ENCODE results near the gene SLC12A5.
"Not testable (repeated sequence)": the region's sequence is repeated elsewhere in the genome, so short reads cannot be mapped to it uniquely, and the experiment has no call there.

SLC12A5 gene

DNA sequence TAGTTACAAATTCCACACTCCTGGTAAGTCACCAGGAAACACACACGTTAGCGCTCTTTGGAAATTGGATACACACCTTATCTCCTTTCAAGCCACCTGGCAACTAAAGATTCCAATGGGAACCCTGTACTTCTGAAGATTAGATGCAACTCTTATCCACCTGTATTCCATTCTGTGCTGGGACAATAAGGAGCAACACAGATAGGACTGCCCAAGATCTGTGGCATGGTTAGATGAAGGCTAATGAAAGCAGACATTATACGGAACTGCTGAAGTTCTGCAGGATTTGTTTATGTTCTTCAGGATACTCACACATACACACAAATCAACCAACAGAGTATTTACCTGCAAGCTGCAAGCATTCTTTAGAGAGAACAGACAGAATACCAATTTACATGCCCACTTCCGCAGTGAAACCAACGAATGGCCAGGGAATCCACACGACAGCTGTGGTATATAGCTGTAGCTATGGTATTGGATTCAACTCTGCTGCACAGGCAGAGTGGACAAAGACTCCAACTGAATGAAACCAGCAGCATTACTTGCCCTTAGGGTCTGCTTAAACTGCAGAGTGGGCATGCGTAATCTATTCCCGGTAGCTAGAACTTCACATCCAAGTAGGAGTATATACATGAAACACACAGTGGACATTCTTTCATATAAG lies 48.8 kb downstream of the SLC12A5 start:
- no peak for DNase-seq (ENCODE audit: low read depth)

DNA sequence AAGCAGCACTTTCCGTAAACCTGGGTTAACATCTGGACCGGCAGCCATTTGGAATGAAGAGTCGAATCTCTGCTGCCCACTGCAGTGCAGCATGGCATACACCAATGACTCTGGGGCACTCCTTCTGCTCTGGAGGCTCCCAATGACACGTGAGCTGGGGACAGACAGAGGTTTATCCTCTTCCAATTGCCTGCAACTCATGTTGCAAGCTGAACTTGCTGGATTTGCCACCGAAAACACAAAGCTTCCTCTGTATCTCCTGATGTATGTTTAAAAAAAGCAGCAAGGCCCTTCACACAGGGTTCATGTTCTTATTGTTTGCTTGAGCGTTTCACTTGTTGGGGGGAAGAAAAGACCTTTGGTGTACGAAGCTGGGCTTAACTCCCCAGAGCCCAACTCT lies 49.9 kb downstream of the SLC12A5 start:
- no peak for DNase-seq (ENCODE audit: low read depth)

DNA sequence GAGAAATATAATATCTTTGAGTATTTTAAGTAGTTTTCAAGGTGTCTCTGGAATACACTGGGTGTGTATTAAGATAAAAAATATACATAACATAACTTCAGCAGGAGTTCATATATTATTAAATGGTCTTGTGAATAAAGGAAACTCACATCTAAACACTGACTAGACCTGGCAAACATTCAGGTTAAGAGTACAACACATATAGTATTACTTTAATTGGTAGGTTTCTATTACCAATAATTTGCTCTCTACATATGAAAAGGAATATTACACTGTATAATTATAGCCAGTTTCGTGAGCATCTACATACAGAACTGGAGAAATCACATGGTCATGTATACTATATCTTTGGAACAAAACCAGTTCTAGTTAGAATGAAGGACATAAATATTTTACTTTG lies 52.1 kb downstream of the SLC12A5 start:
- no peak for DNase-seq (ENCODE audit: low read depth)

GRCh38 chr20:46083101-46083500 lies 54.1 kb downstream of the SLC12A5 start:
- no peak for DNase-seq (ENCODE audit: low read depth)

DNA sequence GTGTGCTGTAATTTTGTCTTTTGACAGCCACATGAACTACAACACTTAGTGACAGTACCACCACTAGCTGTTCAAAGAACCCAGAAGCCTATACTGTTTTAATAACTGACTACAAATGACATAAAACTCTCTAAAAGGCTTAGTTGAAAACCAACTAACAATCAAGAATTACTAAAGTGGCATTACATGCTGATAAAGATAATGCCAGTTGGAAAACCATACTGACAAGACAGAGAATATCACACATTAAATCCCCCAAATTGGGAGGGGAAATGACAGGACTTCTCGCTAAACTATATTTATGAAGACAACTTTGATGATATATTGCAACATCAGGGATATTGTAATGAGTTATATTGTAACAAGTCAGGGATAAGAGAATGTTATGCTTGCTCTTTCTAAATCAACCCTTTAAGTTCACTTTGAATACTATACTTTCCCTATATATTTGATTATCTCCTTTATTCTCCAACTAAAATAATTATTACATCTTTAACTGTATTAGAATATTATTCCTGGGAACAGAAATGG lies 54.6 kb downstream of the SLC12A5 start:
- no peak for DNase-seq (ENCODE audit: low read depth)

DNA sequence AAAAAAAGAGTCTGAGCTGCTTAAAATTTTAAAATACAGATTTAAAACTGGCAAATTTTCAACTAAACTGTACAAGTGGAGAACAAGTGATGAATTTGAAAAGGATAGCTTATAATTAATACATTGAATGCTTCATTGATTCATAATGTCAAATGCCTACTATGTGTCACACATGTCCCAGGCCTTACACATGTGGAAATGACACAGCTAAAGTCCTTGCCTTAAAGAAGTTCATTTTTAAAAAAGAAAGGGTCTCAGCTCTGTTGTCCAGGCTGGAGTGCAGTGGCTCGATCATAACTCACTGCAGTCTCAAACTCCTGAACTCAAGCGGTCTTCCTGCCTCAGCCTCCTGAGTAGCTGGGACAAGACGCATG lies 55.8 kb downstream of the SLC12A5 start:
- no peak for DNase-seq (ENCODE audit: low read depth)

GRCh38 chr20:46085179-46085851 lies 56.3 kb downstream of the SLC12A5 start:
- no peak for DNase-seq (ENCODE audit: low read depth)

GRCh38 chr20:46087161-46087560 lies 58.1 kb downstream of the SLC12A5 start:
- no peak for DNase-seq (ENCODE audit: low read depth)

GRCh38 chr20:46088409-46089166 lies 59.6 kb downstream of the SLC12A5 start:
- no peak for DNase-seq (ENCODE audit: low read depth)

DNA sequence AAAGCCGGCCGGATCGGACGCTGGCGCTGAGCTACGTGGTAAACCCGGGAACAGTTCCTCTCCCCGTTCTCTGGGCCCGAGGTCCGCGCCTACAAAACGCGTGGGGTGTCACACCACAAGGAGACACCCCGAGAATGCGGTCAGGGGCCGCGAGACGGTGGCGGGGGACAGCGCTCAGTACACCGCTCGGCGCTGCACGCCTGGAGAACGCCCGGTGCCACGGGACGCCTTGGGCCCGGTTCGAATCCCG lies 60.1 kb downstream of the SLC12A5 start:
- peak; percentile 24 for DNase-seq (ENCODE audit: low read depth)

DNA sequence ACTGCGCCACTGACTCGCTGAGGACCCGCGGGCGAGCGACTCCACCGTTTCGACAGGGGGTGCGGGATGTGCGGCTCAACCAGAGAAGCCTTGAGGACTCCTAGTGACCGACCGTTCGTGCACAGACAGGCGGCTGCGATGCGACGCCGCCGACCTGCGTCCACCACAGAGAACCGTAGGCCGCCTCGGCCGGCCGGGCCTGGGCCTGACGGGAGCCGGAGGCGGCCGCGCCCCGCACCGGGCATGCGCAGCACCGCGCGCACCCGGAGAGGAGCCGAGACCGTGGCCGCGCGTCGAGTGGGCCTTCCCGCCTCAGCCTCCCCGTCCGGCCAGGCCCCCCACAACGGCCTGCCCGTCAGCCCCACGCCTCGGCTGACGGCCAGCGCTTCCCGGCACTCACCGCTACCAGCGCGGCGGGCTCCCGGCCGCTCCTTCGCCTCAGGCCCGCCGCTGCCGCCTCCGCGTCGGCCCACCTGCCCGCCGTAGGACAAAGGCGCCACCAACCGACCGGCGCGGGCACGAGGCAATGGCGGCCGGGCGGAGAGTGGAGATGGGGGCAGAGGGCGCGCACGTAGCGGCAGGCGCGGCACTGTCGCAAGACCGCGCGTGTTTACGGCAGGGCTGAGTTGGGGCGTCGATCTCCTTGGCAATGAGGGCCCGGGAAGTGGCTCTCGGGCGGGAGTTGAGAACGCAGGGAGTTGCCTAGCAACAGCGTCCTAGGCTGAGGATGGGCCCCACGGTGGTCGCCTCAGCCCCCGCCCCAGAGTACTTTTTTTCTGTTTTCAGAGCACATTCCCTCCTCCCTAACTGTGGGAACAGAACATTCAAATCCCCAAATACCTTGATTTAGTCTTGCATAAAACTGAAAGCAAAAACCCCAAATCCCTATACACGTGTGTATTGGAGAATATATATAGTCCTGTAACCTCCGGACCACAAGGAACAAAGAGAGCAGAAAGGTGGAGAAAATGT lies 60.7 kb downstream of the SLC12A5 start, which contains the start of gene NCOA5:
NCOA5 (minus strand) TSS at position 546 of the 972 bp plus-strand sequence. CDS start 10,538 bp downstream, outside the sequence.
- peak; percentile 91 for DNase-seq (ENCODE audit: low read depth)

DNA sequence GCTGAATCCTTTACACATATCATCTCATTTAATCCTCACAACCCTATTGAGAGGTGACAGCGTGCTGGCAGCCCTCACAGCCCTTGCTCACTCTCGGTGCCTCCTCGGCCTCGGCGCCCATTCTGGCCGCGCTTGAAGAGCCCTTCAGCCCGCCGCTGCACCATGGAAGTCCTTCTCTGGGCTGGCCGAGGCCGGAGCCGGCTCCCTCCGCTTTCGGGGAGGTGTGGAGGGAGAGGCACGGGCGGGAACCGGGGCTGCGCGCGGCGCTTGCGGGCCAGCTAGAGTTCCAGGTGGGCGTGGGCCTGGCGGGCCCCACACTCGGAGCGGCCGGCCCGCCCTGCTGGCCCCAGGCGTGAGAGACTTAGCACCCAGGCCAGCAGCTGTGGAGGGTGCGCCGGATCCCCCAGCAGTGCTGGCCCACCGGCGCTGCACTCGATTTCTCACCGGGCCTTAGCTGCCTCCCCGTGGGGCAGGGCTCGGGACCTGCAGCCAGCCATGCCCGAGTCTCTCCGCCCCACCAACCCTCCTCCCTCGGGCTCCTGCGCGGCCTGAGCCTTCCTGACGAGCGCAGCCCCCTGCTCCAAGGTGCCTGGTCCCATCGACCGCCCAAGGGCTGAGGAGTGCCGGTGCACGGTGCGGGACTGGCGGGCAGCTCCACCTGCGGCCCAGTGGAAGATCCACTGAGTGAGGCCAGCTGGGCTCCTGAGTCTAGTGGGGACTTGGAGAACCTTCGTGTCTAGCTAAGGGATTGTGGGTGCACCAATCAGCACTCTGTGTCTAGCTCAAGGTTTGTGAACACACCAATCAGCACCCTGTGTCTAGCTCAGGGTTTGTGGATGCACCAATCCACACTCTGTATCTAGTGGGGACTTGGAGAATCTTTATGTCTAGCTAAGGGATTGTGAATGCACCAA lies 62.9 kb downstream of the SLC12A5 start:
- DNase-seq (ENCODE audit: low read depth), result not testable (repeated sequence)

DNA sequence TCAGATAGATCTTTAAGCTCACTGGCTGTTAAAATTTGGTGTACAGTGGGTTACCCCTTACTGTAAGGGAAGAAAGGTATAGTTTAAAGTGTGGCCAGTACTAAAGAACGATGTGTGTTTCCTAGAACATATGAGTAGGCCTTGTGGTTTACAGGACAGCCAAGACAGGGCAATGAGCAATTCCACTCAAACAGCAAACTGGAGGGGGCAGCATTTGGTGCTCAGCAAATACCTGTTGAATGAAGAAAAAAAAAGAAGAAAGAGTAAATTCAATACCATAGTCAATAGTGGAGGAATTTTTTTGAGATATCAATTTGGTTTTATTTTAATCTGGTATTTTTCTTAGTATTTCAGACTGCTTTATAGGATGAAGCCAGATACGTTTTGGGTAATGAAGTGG lies 64.5 kb downstream of the SLC12A5 start:
- DNase-seq (ENCODE audit: low read depth), result no peak

DNA sequence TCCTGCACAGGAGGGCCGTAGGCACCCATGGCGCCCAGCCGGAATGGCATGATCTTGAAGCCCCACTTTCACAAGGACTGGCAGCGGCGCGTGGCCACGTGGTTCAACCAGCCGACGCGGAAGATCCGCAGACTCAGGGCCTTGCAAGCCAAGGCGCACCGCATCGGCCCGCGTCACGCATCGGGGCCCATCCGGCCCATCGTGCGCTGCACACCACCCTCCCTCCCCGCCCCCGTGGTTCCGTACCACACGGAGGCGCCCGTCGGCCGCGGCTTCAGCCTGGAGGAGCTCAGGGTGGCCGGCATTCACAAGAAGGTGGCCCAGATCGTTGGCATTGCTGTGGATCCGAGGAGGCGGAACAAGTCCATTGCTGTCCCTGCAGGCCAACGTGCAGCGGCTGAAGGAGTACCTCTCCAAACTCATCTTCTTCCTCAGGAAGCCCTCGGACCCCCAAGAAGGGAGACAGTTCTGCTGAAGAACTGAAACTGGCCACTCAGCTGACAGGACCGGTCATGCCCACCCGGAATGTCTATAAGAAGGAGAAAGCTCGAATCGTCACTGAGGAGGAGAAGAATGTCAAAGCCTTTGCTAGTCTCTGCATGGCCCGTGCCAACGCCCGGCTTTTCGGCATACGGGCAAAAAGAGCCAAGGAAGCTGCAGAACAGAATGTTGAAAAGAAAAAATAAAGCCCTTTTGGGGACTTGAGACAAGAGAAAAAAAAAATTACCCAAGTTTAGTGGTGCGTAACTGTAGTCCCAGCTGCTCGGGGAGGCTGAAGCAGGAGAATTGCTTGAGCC lies 70.7 kb downstream of the SLC12A5 start:
- DNase-seq (ENCODE audit: low read depth), result no peak

DNA sequence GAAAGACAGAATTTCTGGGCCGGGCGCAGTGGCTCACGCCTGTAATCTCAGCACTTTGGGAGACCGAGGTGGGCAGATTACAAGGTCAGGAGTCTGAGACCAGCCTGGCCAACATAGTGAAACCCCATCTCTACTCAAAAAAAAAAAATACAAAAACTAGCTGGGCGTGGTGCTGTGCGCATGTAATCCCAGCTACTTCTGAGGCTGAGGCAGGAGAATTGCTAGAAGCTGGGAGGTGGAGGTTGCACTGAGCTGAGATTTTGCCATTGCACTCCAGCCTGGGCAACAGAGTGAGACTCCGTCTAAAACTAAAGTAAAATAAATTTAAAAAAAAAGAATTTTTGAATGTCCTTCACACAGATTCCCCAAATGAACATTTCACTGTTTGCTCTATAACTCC lies 71.4 kb downstream of the SLC12A5 start:
- not testable (repeated sequence) for DNase-seq (ENCODE audit: low read depth)

DNA sequence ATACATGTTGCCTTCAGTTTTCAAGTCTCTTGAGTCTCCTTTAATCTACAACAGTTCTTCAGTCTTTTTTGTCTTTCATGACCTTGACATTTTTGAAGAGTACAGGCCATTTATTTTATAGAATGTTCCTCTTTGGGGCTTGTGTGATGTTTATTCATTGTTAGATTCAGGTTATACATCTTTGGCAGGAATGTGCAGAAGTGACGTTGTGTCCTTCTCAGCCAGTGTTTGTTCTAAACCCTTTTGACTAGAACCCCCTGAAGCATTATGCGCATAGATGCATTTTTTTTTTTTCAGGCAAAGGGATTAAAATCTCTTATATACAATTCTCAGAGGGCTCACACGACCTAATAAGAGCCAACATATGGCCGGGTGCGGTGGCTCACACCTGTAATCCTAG lies 72.0 kb downstream of the SLC12A5 start:
- DNase-seq (ENCODE audit: low read depth), result no peak

GRCh38 chr20:46101957-46102356 lies 72.9 kb downstream of the SLC12A5 start:
- no peak for DNase-seq (ENCODE audit: low read depth)

- DNase-seq (ENCODE audit: low read depth), result no peak
Observed at GRCh38 chr20:46102940-46103339, 73.9 kb downstream of the SLC12A5 start.

DNA sequence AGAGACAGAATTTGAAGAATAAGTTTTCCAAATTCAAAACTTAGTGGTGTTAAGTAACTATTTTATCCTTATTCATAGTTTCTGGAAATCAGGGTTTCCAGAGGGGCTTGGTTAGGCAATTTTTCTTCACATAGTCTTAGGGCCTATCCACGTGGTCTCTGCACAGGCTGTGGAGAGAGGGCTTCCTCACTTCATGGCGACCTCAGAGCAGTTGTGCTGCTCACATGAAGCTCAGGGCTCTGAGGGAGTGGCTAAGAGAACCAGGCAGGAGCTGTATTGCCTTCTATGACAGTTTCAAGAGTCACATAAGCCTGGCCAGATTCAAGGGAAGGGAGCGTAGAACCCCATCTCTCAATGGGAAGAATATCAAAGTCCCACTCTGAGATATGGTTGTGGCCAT lies 75.2 kb downstream of the SLC12A5 start:
- no peak for DNase-seq (ENCODE audit: low read depth)

DNA sequence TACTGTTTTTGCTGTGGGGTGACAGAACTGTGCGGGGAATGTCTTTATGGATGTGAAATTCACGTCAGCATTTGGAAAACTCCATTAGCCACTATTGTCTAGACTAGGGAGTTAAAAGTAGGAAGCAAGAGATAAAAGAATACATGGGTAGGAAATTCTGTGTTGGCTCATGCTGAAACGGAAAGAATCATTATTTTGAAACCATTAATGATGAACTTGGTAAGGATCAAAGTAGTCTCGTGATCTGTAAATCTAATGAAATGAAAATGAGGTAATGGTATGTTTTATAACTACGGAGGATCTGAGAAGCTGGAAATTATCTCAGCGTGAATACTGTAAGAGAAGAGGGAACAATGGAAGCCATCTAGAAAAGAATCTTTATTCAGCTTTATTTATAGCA lies 78.0 kb downstream of the SLC12A5 start:
- no peak for DNase-seq (ENCODE audit: low read depth)
